HCT116 (cell line): ENCODE measurements around the gene ACOT8. TPM values are rescaled to one million over a fixed set of nuclear protein-coding genes. Genes with fewer than 3 reads are reported as not detected.

Source experiments
- ATAC-seq: fragments of 200-7000 bp; cut with Tn5 transposase; 2 replicates; pipeline ENCODE4 v1.9.1; 2020; ENCODE audit warnings: mild to moderate bottlenecking, moderate library complexity
- BruUV-seq: library from RNA; stranded (reverse); fragments of 400-500 nt; replicated peaks from 2 replicates; lab custom pipeline; 2021; lab: Mats Ljungman, UMichigan
- CTCF ChIA-PET: fragments of 300-600 bp; sonication (Branson Sonifier 250); formaldehyde crosslinking; loops from one replicate; lab custom pipeline; 2021; ENCODE audit warnings: antibody characterized with exemption; lab: Charles Lee
- POLR2A ChIA-PET: fragments of 300-600, 350-600 bp; sonication (Branson Sonifier 250); formaldehyde crosslinking; loops from one replicate; lab custom pipeline; 2021; ENCODE audit warnings: antibody characterized with exemption; lab: Charles Lee
- RAD21 ChIA-PET, 2 experiments: fragments of 300-600 bp; sonication (Branson Sonifier 250); formaldehyde crosslinking; loops; one replicate each; lab custom pipeline; 2023; ENCODE audit warnings: low total read pairs in 2 of 2; ENCODE audit not compliant: uncharacterized antibody in 2 of 2, unreplicated experiment in 2 of 2, low non-redundant PET in 1 of 2; lab: Charles Lee
- DNase-seq: peaks from one replicate; pipeline ENCODE4 v3.0.0-alpha.2; 2010; ENCODE audit warnings: low read depth, low spot score
- H2AFZ ChIP-seq: fragments of 200-600 bp; shearing (Covaris generic), sonication (generic); 2 replicates; pipeline ENCODE4 v1.6.1; 2017; ENCODE audit warnings: low read depth, mixed run types, mixed read lengths, antibody characterized with exemption, low read length; ENCODE audit not compliant: poor library complexity, severe bottlenecking
- H3K27ac ChIP-seq: 2 replicates; pipeline ENCODE4 v1.5.1; 2012; ENCODE audit warnings: low read depth, low read length
- H3K27me3 ChIP-seq: fragments of 200-600 bp; sonication (generic); 2 replicates; pipeline ENCODE4 v1.6.1; 2016; ENCODE audit warnings: mixed run types, low read length, mixed read lengths; ENCODE audit not compliant: insufficient read depth
- H3K36me3 ChIP-seq, 2 experiments: fragments of 200-500 bp in 1 of 2; fragments of 200-600 bp in 1 of 2; sonication (Bioruptor generic) in 1 of 2; sonication (generic) in 1 of 2; 2 replicates each; pipeline versions ENCODE4 v1.5.1 to v1.6.1; 2014 to 2016; ENCODE audit warnings: low read length in 2 of 2, inconsistent platforms in 1 of 2, mixed read lengths in 1 of 2, mixed run types in 1 of 2; ENCODE audit not compliant: insufficient read depth in 2 of 2, control insufficient read depth in 1 of 2
- H3K4me1 ChIP-seq, 2 experiments: fragments of 200-600 bp in 1 of 2; sonication (generic) in 1 of 2; 2 replicates each; pipeline versions ENCODE4 v1.5.1 to v1.6.1; 2012 to 2017; ENCODE audit warnings: low read length in 2 of 2, inconsistent platforms in 1 of 2, mild to moderate bottlenecking in 1 of 2, mixed read lengths in 1 of 2, mixed run types in 1 of 2, moderate library complexity in 1 of 2; ENCODE audit not compliant: insufficient read depth in 2 of 2, control insufficient read depth in 1 of 2
- H3K4me2 ChIP-seq: fragments of 200-600 bp; sonication (generic); 2 replicates; pipeline ENCODE4 v1.6.1; 2017; ENCODE audit warnings: mixed run types, low read length, mixed read lengths
- H3K4me3 ChIP-seq, 2 experiments: fragments of 200-600 bp in 1 of 2; sonication (generic) in 1 of 2; replicated peaks in 1 of 2; 2 replicates each; pipeline ENCODE4 v1.5.1; 2011 to 2016; ENCODE audit warnings: low read length in 2 of 2, control low read depth in 1 of 2, low read depth in 1 of 2, mild to moderate bottlenecking in 1 of 2, mixed read lengths in 1 of 2, mixed run types in 1 of 2
- H3K79me2 ChIP-seq: fragments of 200-600 bp; sonication (generic); 2 replicates; pipeline ENCODE4 v1.6.1; 2017; ENCODE audit warnings: mild to moderate bottlenecking, mixed run types, low read length, moderate library complexity, mixed read lengths; ENCODE audit not compliant: insufficient read depth
- H3K9ac ChIP-seq: fragments of 200-600 bp; sonication (generic); 2 replicates; pipeline ENCODE4 v1.6.1; 2016; ENCODE audit warnings: low read length, mixed read lengths
- H3K9me2 ChIP-seq: fragments of 200-600 bp; sonication (generic), shearing (Covaris generic); 2 replicates; pipeline ENCODE4 v1.6.1; 2017; ENCODE audit warnings: mixed run types, mild to moderate bottlenecking, moderate library complexity; ENCODE audit not compliant: insufficient read depth
- H3K9me3 ChIP-seq, 2 experiments: fragments of 200-500 bp in 1 of 2; fragments of 200-600 bp in 1 of 2; sonication (Bioruptor generic) in 1 of 2; sonication (generic) in 1 of 2; 2 replicates each; pipeline ENCODE4 v1.6.1; 2014 to 2017; ENCODE audit warnings: low read length in 2 of 2, mixed read lengths in 2 of 2, inconsistent platforms in 1 of 2, low read depth in 1 of 2, mild to moderate bottlenecking in 1 of 2, mixed run types in 1 of 2, moderate library complexity in 1 of 2; ENCODE audit not compliant: control insufficient read depth in 1 of 2, insufficient read depth in 1 of 2
- H4K20me1 ChIP-seq: fragments of 200-600 bp; sonication (generic), shearing (Covaris generic); 2 replicates; pipeline ENCODE4 v1.6.1; 2017; ENCODE audit warnings: mixed run types, mild to moderate bottlenecking, moderate library complexity; ENCODE audit not compliant: insufficient read depth
- ATF3 ChIP-seq: IDR thresholded peaks from 2 replicates; pipeline ENCODE4 v1.6.1; 2012
- CEBPB ChIP-seq: IDR thresholded peaks from 2 replicates; pipeline ENCODE4 v1.6.1; 2012; ENCODE audit warnings: low read depth
- REST ChIP-seq: IDR thresholded peaks from 2 replicates; pipeline ENCODE4 v1.6.1; 2012; ENCODE audit warnings: low read depth
- SIN3A ChIP-seq: IDR thresholded peaks from 2 replicates; pipeline ENCODE4 v1.6.1; 2012; ENCODE audit warnings: low read depth
- TCF7L2 ChIP-seq: IDR thresholded peaks from 2 replicates; pipeline ENCODE4 v1.7.0; 2011; ENCODE audit warnings: borderline replicate concordance, inconsistent platforms; ENCODE audit not compliant: insufficient read depth, insufficient read length; ENCODE audit errors: extremely low read depth
- YY1 ChIP-seq: IDR thresholded peaks from 2 replicates; pipeline ENCODE4 v1.6.1; 2011; ENCODE audit warnings: low read length, low read depth, moderate library complexity, mild to moderate bottlenecking; ENCODE audit not compliant: insufficient replicate concordance; ENCODE audit errors: extremely low read depth
- ZNF274 ChIP-seq: fragments of 200-500 bp; sonication (Bioruptor generic); IDR thresholded peaks from 2 replicates; pipeline ENCODE4 v1.6.1; 2014; ENCODE audit warnings: mild to moderate bottlenecking, low read depth, low read length, inconsistent platforms
- intact Hi-C: fragments of 100-400 bp; cut with micrococcal nuclease; formaldehyde crosslinking; loops from 2 replicates; pipeline ENCODE4 v1.10.0; 2022
- total RNA-seq: library from RNA; stranded (reverse); gene quantifications from one replicate; pipeline ENCODE4 v1.2.1, GENCODE V29; 2021; ENCODE audit not compliant: unreplicated experiment

The ACOT8 gene
- total RNA-seq, 1 experiment from 2014 or later = 12.2 TPM

GRCh38 chr20:45823949-45824835 is 33.0 kb downstream of the ACOT8 start (continued):
- TF ChIP-seq REST = no peak
- TF ChIP-seq YY1 = no peak
- peak; percentile 42 for TF ChIP-seq TCF7L2
- no peak for TF ChIP-seq SIN3A

- intact Hi-C loops = no loop called here
- peaks cover 9 to 25% of the 10 kb centered on the region in 2 experiments; a peak in 3 of 4 replicates for H3K4me1 ChIP-seq
- no peak overlapping the region for H2AFZ ChIP-seq
- H3K79me2 ChIP-seq = no peaks in the 10 kb centered on the region
- no peaks in the 10 kb centered on the region for H3K36me3 ChIP-seq
- no peak for DNase-seq
- H3K4me2 ChIP-seq = peak overlapping the region; percentile 34; the same call in 1 of the 2 replicates
- ChIA-PET RAD21 (no interaction called here), CTCF (no interaction called here), POLR2A (no interaction called here)
- no peak for TF ChIP-seq CEBPB
- TF ChIP-seq ZNF274 = no peak
- TF ChIP-seq ATF3 = no peak
- H3K27ac ChIP-seq = no peak overlapping the region
- no peaks in the 10 kb centered on the region for H3K27me3 ChIP-seq
- H4K20me1 ChIP-seq = no peaks in the 10 kb centered on the region
- no peaks in the 10 kb centered on the region for H3K9me3 ChIP-seq
- no peak overlapping the region for H3K4me3 ChIP-seq
- peak; percentile 47 for ATAC-seq
- no TSS peak for BruUV-seq
- no peaks in the 10 kb centered on the region for H3K9me2 ChIP-seq
- no peak overlapping the region for H3K9ac ChIP-seq
Observed at GRCh38 chr20:45822857-45823256, 34.3 kb downstream of the ACOT8 start.
